Activated CD4-positive, alpha-beta T cell treated with anti-CD3 and anti-CD28 coated beads, Interleukin-2, Interleukin-4, amounts not matched to agents 100 ng/mL and 50 ng/mL, durations not matched to agents 16 hours and 8 hours (primary cell): ENCODE measurements around the gene FARSB.
A peak's percentile ranks its signal among the peaks of the same experiment; 100 is the strongest.

Experiments
- DNase-seq: peaks from one replicate; pipeline ENCODE4 v3.0.0-alpha.2; 2020; ENCODE audit warnings: low spot score

The FARSB gene

GRCh38 chr2:222548992-222549391 is 106.9 kb downstream of the FARSB start:
- DNase-seq: no peak

DNA sequence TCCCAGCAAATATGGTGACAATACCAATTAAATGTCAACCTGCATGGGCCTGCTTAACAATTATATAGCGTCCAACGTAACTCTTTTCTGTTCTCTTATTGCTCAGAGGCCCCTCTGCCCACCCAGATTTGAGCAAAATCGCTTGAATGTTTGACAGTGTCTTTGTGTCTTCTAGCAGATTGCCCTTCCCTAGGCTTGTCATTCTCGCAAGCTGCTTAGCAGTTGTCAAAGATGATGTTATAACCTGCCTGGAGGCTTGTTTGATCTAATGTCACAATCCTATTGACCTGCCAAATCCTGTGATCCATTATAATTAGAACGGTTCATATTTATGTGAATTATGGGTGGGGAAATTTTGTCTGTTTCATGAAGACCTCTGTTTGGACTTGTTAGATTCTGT is 108.8 kb downstream of the FARSB start:
- DNase-seq: no peak

DNA sequence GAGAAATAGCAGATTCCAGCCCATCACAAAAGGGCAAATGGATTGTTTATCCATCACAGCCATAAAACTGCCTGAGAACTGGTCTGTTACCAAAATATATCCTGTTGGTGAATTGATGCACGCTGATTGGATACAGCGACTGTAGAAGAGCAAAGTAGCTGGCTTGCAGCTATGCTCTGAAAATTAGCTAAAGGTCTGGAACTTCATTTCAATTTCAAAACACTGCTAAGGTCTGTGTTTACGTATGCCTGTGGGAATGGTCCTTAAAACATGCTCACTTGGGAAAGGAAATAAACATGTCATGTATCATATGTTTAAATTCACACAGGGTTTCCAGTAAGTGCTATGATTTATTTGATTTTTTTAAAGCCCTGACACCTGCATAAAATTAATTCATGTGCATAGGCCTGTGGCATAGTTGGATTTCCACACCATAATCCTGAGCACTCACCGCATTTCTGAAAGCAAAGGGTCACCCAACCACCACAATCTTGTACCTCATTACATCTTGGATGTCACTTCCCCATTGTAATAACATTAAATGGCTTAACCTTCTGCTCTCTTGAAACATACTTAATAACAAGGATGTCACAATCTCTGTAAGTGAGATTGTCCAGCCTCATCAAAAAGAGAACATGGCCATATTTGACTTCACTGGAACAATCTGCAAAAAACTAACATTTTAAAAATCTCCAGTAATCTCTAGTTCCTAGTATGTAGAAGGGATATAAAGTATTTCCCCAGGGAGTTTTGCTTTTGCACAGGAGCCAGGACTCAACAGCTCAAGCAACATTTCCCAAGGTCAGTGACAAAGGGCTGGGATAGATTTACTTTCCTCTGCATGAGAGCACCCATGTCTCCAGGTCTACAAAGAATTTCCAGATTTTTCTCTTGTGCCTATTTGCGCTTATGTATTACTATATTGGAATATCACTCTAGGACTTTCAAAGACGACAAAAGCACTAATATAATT is 109.8 kb downstream of the FARSB start:
- DNase-seq: no peak

DNA sequence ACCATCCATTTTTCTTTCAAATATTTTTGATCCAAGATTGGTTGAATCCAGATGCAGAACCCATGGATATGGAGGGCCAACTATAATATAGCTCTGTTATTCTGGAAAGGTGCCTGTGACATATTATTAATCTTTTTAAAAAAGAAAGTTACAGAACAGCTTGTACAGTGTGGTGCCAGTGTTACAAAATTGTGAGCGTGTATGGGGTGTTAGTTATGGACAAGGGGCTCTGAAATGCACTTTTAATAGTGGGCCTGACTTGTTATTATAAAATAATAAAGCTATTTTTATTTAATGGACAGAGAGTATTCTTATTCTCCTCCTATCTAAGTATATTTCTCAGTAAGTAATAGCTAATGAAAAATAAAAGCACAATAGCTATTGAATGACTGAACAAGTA is 111.2 kb downstream of the FARSB start:
- no peak for DNase-seq

DNA sequence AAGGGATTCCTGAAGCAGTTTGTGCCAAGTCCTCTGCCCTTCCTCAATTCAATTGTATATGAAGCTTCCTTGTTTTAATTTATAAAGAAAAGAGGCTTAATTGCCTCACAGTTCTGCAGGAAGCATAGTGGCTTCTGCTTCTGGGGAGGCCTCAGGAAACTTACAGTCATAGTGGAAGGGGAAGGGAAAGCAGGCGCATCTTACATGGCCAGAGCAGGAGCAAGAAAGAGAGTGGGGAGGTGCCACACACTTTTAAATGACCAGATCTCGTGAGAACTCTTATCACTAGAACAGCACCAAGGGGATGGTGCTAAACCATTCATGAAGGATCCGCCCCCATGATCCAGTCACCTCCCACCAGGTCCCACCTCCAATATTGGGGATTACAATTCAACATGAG is 117.4 kb downstream of the FARSB start:
- DNase-seq: no peak

- DNase-seq: no peak
These were observed 120.4 kb downstream of the FARSB start for GRCh38 chr2:222535477-222535876.

- no peak for DNase-seq
These were observed 123.6 kb downstream of the FARSB start for GRCh38 chr2:222532315-222532714.

- DNase-seq: no peak
These were observed 129.2 kb downstream of the FARSB start for GRCh38 chr2:222526480-222527277.

DNA sequence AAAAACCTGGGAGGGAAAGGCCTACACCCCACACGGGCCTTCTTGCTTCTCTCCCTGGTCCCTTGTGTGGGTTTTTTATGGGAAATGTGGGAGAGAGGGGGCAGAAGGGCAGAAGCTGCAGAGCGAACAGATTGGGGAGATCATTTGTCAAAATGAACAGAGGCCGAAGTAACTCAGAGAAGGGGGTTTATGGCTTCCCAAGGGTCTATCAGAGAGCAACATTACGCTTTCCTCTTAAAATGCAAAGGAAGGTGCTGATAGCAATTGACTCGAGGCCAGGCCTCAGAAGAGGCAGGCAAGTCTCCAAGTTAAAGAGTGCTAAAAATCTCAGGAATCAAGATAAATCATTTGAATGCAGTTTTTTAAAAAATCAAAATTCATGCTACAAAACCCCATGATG is 130.1 kb downstream of the FARSB start:
- no peak for DNase-seq

DNA sequence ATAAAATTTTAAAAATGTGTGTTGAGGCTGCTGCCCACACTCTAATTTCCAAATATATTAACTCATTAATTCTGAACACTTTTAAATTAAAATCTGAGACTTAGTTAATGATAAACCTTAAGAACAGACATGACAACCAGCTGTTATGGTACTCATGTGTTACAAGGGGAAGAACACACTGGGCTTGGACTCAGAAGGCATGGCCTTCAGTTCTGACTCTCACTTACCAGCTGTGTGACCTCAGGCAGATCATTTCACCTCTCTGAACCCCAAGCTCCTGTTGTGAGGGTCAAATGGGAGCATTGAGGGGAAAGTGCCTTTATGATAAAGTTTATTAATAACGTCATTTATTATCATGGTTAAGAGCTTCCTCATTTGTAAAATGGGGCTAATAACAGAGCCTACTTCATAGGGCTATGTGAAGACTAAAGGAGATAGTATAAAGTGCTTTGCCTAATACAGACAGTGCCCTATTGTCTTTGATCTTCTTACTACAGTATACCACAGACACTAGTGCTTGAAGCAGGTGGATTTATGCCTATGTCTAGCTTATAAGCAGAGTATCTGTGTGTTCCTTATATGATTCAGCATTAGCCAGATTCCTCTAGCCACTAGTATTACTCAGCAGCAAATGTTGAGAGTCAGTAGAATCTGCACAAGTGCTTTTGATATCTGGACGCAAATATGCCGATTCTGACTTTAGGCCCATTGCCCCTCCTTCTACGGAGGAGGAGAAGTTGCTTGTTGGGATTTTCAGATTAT is 131.9 kb downstream of the FARSB start:
- no peak for DNase-seq

- no peak for DNase-seq
These were observed 133.8 kb downstream of the FARSB start for GRCh38 chr2:222522082-222522481.

- DNase-seq: peak; percentile 25
These were observed 134.8 kb downstream of the FARSB start for GRCh38 chr2:222521099-222521498.
